GM21723 (cell line): ENCODE measurements around the gene UBXN2A.
"Not testable (repeated sequence)": the region's sequence is repeated elsewhere in the genome, so short reads cannot be mapped to it uniquely, and the experiment has no call there.

Source experiments
- ATAC-seq: cut with Tn5 transposase; IDR thresholded peaks from one replicate; pipeline ENCODE4 v1.9.1; 2021; ENCODE audit warnings: mild to moderate bottlenecking, moderate library complexity; ENCODE audit not compliant: unreplicated experiment

Gene UBXN2A

GRCh38 chr2:23940718-23941620, 706 bp downstream of the UBXN2A start:
- ATAC-seq: peak; percentile 68

GRCh38 chr2:23941644-23942043, 1.4 kb downstream of the UBXN2A start:
- ATAC-seq: no peak

GRCh38 chr2:23943666-23944065, 3.4 kb downstream of the UBXN2A start:
- no peak for ATAC-seq

- ATAC-seq: no peak
These were observed 4.3 kb downstream of the UBXN2A start for GRCh38 chr2:23944527-23944926.

GRCh38 chr2:23944976-23945375, 4.7 kb downstream of the UBXN2A start:
- no peak for ATAC-seq

- ATAC-seq: no peak
These were observed 7.1 kb downstream of the UBXN2A start for GRCh38 chr2:23947350-23947749.

GRCh38 chr2:23952558-23952957, 12.3 kb downstream of the UBXN2A start:
- ATAC-seq: not testable (repeated sequence)

- no peak for ATAC-seq
These were observed 13.4 kb downstream of the UBXN2A start for GRCh38 chr2:23953625-23954024.

- no peak for ATAC-seq
These were observed 14.2 kb downstream of the UBXN2A start for GRCh38 chr2:23954325-23955014.

- no peak for ATAC-seq
These were observed 27.6 kb downstream of the UBXN2A start for GRCh38 chr2:23967846-23968245.

GRCh38 chr2:23976883-23977282, 36.6 kb downstream of the UBXN2A start:
- ATAC-seq: no peak

- ATAC-seq: no peak
These were observed 48.1 kb downstream of the UBXN2A start for GRCh38 chr2:23988371-23988770.

GRCh38 chr2:23992931-23993330, 52.7 kb downstream of the UBXN2A start:
- no peak for ATAC-seq

- no peak for ATAC-seq
These were observed 53.5 kb downstream of the UBXN2A start for GRCh38 chr2:23993736-23994269.

- ATAC-seq: no peak
These were observed 54.3 kb downstream of the UBXN2A start for GRCh38 chr2:23994567-23994966.

GRCh38 chr2:24007693-24008092, 67.4 kb downstream of the UBXN2A start:
- ATAC-seq: no peak

GRCh38 chr2:24008672-24009366, 68.6 kb downstream of the UBXN2A start:
- ATAC-seq: no peak

- no peak for ATAC-seq
These were observed 69.1 kb downstream of the UBXN2A start for GRCh38 chr2:24009367-24009679.

- no peak for ATAC-seq
These were observed 69.6 kb downstream of the UBXN2A start, which contains the start of gene MFSD2B for GRCh38 chr2:24009680-24010476. MFSD2B (plus strand) TSS chr2:24010085; CDS start chr2:24010097, 12 bp downstream.

GRCh38 chr2:24010477-24011249, 70.4 kb downstream of the UBXN2A start:
- no peak for ATAC-seq
